ENCODE measurements around the gene PHOSPHO2.

The PHOSPHO2 gene

DNA sequence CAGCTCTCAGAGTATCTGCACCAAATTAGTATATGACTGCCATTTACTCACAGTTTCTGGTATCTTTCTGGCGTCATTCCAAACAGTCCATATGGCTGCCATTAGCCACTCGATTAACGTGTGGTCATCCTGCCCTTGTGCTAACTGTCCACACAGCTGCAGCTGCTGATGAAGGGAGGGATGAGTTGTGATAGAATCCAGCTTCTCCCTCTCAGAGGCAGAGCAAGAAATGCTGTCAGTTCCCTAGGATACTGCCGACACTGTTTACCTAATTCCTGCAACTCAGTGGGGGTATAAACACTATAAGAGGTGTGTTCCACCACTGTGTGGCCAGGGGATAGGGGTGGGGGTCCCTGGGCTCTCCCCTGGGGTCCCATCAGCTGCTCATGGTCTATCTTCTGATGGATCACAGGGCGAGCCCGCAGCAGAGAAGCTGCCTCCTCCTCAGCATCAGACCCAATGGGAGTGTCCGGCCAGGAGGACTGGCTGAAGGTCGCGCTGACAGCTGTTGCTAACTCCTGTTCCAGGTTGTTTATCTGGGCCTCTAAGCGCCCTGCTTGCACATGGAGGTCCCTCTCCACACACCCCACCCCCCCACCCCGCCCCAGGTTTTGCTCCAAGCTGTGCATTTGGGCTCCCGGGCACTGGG, 22.1 kb downstream of the PHOSPHO2 start:
- Histone ChIP-seq H3K4me2 (ENCODE audit: low read length) (no peak overlapping the region), H3K4me1 (ENCODE audit: control insufficient read depth, low read length) (no peaks in the 10 kb centered on the region), H4K20me1 (ENCODE audit: control insufficient read depth, insufficient read depth, low read depth, low read length) (no peaks in the 10 kb centered on the region), H3K27ac (ENCODE audit: low read depth, low read length) (no peak overlapping the region), H3K36me3 (ENCODE audit: control insufficient read depth, low read length) (no peaks in the 10 kb centered on the region), H3K27me3 (ENCODE audit: control insufficient read depth, low read length) (no peaks in the 10 kb centered on the region), H3F3A (ENCODE audit: control insufficient read depth, insufficient read depth) (no peaks in the 10 kb centered on the region), H3K79me2 (ENCODE audit: control insufficient read depth, low read length) (no peaks in the 10 kb centered on the region), H3K9me3 (ENCODE audit: control insufficient read depth, insufficient read depth, low read length) (peaks cover 9% of the 10 kb centered on the region; the same call in 1 of the 2 replicates), H3K9me2 (replicated peaks; ENCODE audit: control insufficient read depth, low read length) (no peaks in the 10 kb centered on the region), H3K4me3 (ENCODE audit: low read length) (no peak overlapping the region)
- TF ChIP-seq EZH2phosphoT487 (IDR thresholded peaks at IDR 0.05; ENCODE audit: borderline replicate concordance, low read length) = no peak
- TF ChIP-seq, protein P1, sequence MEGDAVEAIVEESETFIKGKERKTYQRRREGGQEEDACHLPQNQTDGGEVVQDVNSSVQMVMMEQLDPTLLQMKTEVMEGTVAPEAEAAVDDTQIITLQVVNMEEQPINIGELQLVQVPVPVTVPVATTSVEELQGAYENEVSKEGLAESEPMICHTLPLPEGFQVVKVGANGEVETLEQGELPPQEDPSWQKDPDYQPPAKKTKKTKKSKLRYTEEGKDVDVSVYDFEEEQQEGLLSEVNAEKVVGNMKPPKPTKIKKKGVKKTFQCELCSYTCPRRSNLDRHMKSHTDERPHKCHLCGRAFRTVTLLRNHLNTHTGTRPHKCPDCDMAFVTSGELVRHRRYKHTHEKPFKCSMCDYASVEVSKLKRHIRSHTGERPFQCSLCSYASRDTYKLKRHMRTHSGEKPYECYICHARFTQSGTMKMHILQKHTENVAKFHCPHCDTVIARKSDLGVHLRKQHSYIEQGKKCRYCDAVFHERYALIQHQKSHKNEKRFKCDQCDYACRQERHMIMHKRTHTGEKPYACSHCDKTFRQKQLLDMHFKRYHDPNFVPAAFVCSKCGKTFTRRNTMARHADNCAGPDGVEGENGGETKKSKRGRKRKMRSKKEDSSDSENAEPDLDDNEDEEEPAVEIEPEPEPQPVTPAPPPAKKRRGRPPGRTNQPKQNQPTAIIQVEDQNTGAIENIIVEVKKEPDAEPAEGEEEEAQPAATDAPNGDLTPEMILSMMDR (IDR thresholded peaks at IDR 0.05; ENCODE audit: low read depth, low read length, poor library complexity, severe bottlenecking) = no peak

- Histone ChIP-seq H3K9me2 (replicated peaks; ENCODE audit: control insufficient read depth, low read length) (no peaks in the 10 kb centered on the region), H3K27ac (ENCODE audit: low read depth, low read length) (no peak overlapping the region), H3K4me1 (ENCODE audit: control insufficient read depth, low read length) (no peaks in the 10 kb centered on the region), H3K4me2 (ENCODE audit: low read length) (no peak overlapping the region), H3K79me2 (ENCODE audit: control insufficient read depth, low read length) (no peaks in the 10 kb centered on the region), H3K27me3 (ENCODE audit: control insufficient read depth, low read length) (no peaks in the 10 kb centered on the region), H3F3A (ENCODE audit: control insufficient read depth, insufficient read depth) (no peaks in the 10 kb centered on the region), H3K9me3 (ENCODE audit: control insufficient read depth, insufficient read depth, low read length) (peaks cover 3% of the 10 kb centered on the region; the same call in 1 of the 2 replicates), H3K36me3 (ENCODE audit: control insufficient read depth, low read length) (no peaks in the 10 kb centered on the region), H3K4me3 (ENCODE audit: low read length) (no peak overlapping the region), H4K20me1 (ENCODE audit: control insufficient read depth, insufficient read depth, low read depth, low read length) (no peaks in the 10 kb centered on the region)
- TF ChIP-seq EZH2phosphoT487 (IDR thresholded peaks at IDR 0.05; ENCODE audit: borderline replicate concordance, low read length) = no peak
- TF ChIP-seq, protein P1 (IDR thresholded peaks at IDR 0.05; ENCODE audit: low read depth, low read length, poor library complexity, severe bottlenecking) = no peak
Observed at GRCh38 chr2:169716938-169717690, 22.8 kb downstream of the PHOSPHO2 start.

DNA sequence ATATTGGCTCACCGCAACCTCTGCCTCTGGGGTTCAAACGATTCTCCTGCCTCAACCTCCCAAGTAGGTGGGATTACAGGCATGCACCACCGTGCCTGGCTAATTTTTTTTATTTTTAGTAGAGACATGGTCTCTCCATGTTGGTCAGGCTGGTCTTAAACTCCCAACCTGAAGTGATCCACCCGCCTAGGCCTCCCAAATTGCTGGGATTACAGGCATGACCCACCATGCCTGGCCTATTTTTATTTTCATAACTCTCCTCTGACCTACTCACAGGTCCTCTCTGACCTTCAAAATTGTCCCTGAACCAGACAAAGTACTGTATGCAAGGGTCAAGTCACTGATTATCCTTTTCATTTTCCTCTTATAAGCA, 23.4 kb downstream of the PHOSPHO2 start:
- no peak overlapping the region for H3K27ac ChIP-seq (ENCODE audit: low read depth, low read length)
- H3K79me2 ChIP-seq (ENCODE audit: control insufficient read depth, low read length) = no peaks in the 10 kb centered on the region
- no peaks in the 10 kb centered on the region for H4K20me1 ChIP-seq (ENCODE audit: control insufficient read depth, insufficient read depth, low read depth, low read length)
- no peaks in the 10 kb centered on the region for H3K4me1 ChIP-seq (ENCODE audit: control insufficient read depth, low read length)
- TF ChIP-seq, protein P1 (IDR thresholded peaks at IDR 0.05; ENCODE audit: low read depth, low read length, poor library complexity, severe bottlenecking) = no peak
- TF ChIP-seq EZH2phosphoT487 (IDR thresholded peaks at IDR 0.05; ENCODE audit: borderline replicate concordance, low read length) = no peak
- no peak overlapping the region for H3K4me2 ChIP-seq (ENCODE audit: low read length)
- H3K9me2 ChIP-seq (replicated peaks; ENCODE audit: control insufficient read depth, low read length) = no peaks in the 10 kb centered on the region
- no peaks in the 10 kb centered on the region for H3K9me3 ChIP-seq (ENCODE audit: control insufficient read depth, insufficient read depth, low read length)
- no peak overlapping the region for H3K4me3 ChIP-seq (ENCODE audit: low read length)
- H3K36me3 ChIP-seq (ENCODE audit: control insufficient read depth, low read length) = no peaks in the 10 kb centered on the region
- no peaks in the 10 kb centered on the region for H3F3A ChIP-seq (ENCODE audit: control insufficient read depth, insufficient read depth)
- no peaks in the 10 kb centered on the region for H3K27me3 ChIP-seq (ENCODE audit: control insufficient read depth, low read length)

Data from DOHH2 (cell line).